H1 (cell line): ENCODE results near the gene WNT5A. TPM values are rescaled to one million over a fixed set of nuclear protein-coding genes. Genes with fewer than 3 reads are reported as not detected.

Experiments
- CTCF ChIA-PET: fragments of 300-600 bp; sonication (Branson Sonifier 250); formaldehyde crosslinking; loops from one replicate; lab custom pipeline; 2021; ENCODE audit not compliant: partially characterized antibody; lab: Charles Lee
- POLR2A ChIA-PET: fragments of 300-600 bp; sonication (Branson Sonifier 250); formaldehyde crosslinking; loops from one replicate; lab custom pipeline; 2021; ENCODE audit warnings: inconsistent platforms; ENCODE audit not compliant: partially characterized antibody; lab: Charles Lee
- DNase-seq, 2 experiments: peaks; one replicate each; pipeline versions ENCODE4 v3.0.0 to v3.0.0-alpha.2; 2010 to 2022; ENCODE audit warnings: low spot score in 2 of 2, low read depth in 1 of 2, mixed read lengths in 1 of 2
- FAIRE-seq: peaks from 2 replicates; lab custom pipeline; 2011; peaks lifted over from hg19 to GRCh38; lab: Jason Lieb, UNC
- H2AFZ ChIP-seq: 2 replicates; pipeline ENCODE4 v1.8.1; 2012; ENCODE audit warnings: low read length, inconsistent platforms
- H2AK5ac ChIP-seq: 2 replicates; pipeline ENCODE4 v1.6.1; 2013; ENCODE audit warnings: low read depth, low read length
- H2BK120ac ChIP-seq: replicated peaks from 2 replicates; pipeline ENCODE3; 2013; ENCODE audit warnings: low read depth, low read length, inconsistent platforms
- H2BK12ac ChIP-seq: 2 replicates; pipeline ENCODE4 v1.6.1; 2013; ENCODE audit warnings: low read depth, low read length
- H2BK15ac ChIP-seq: 2 replicates; pipeline ENCODE4 v1.6.1; 2013; ENCODE audit warnings: low read length
- H2BK20ac ChIP-seq: 2 replicates; pipeline ENCODE4 v1.6.1; 2013; ENCODE audit warnings: low read length
- H2BK5ac ChIP-seq: 2 replicates; pipeline ENCODE4 v1.6.1; 2013; ENCODE audit warnings: low read depth, low read length
- H3K14ac ChIP-seq: 2 replicates; pipeline ENCODE4 v1.6.1; 2013; ENCODE audit warnings: inconsistent platforms; ENCODE audit not compliant: insufficient read length
- H3K18ac ChIP-seq: 2 replicates; pipeline ENCODE4 v1.6.1; 2013; ENCODE audit warnings: low read length; ENCODE audit errors: extremely low read depth
- H3K23ac ChIP-seq: 2 replicates; pipeline ENCODE4 v1.6.1; 2013; ENCODE audit warnings: inconsistent platforms; ENCODE audit not compliant: insufficient read length
- H3K23me2 ChIP-seq: 2 replicates; pipeline ENCODE4 v1.6.1; 2013; ENCODE audit warnings: low read depth, low read length
- H3K27ac ChIP-seq: 2 replicates; pipeline ENCODE4 v1.6.1; 2011; ENCODE audit warnings: low read depth, low read length, inconsistent platforms
- H3K27me3 ChIP-seq, 4 experiments: replicated peaks in 1 of 4; 1 replicate in 1 of 4; 2 replicates in 3 of 4; pipeline versions ENCODE4 v1.6.1 to v1.8.1; 2011 to 2013; ENCODE audit warnings: low read length in 3 of 4, mild to moderate bottlenecking in 3 of 4, inconsistent platforms in 2 of 4, mixed read lengths in 2 of 4, moderate library complexity in 1 of 4; ENCODE audit not compliant: control insufficient read depth in 3 of 4, insufficient read depth in 3 of 4; ENCODE audit errors: extremely low read depth in 1 of 4
- H3K36me3 ChIP-seq, 4 experiments: 2 replicates each; pipeline versions ENCODE4 v1.6.1 to v1.8.1; 2011 to 2013; ENCODE audit warnings: mild to moderate bottlenecking in 4 of 4, low read length in 3 of 4, moderate library complexity in 2 of 4, control low read depth in 1 of 4, inconsistent platforms in 1 of 4; ENCODE audit not compliant: insufficient read depth in 4 of 4, control insufficient read depth in 2 of 4
- H3K4ac ChIP-seq: replicated peaks from 2 replicates; pipeline ENCODE3; 2013; ENCODE audit warnings: low read length, low read depth, mixed read lengths, inconsistent platforms; ENCODE audit not compliant: insufficient read length
- H3K4me1 ChIP-seq, 4 experiments: replicated peaks in 1 of 4; 1 replicate in 1 of 4; 2 replicates in 3 of 4; pipeline versions ENCODE4 v1.6.1 to v1.8.1; 2011 to 2013; ENCODE audit warnings: low read length in 3 of 4, inconsistent platforms in 2 of 4, mixed read lengths in 1 of 4; ENCODE audit not compliant: insufficient read depth in 4 of 4, control insufficient read depth in 3 of 4
- H3K4me2 ChIP-seq, 2 experiments: 2 replicates each; pipeline versions ENCODE4 v1.6.1 to v1.8.1; 2011 to 2013; ENCODE audit warnings: low read depth in 2 of 2, low read length in 2 of 2, control low read depth in 1 of 2, inconsistent platforms in 1 of 2, mild to moderate bottlenecking in 1 of 2; ENCODE audit not compliant: insufficient read depth in 1 of 2
- H3K4me3 ChIP-seq, 4 experiments: fragments of 200-600, 300-600 bp in 1 of 4; sonication (generic), shearing (Covaris generic), sonication (Bioruptor Twin) in 1 of 4; 2 replicates each; pipeline versions ENCODE4 v1.5.1 to v1.8.1; 2011 to 2016; ENCODE audit warnings: low read length in 4 of 4, low read depth in 3 of 4, control low read depth in 2 of 4, inconsistent platforms in 2 of 4, mild to moderate bottlenecking in 2 of 4, mixed read lengths in 1 of 4, moderate library complexity in 1 of 4; ENCODE audit not compliant: insufficient read depth in 2 of 4; ENCODE audit errors: extremely low read depth in 1 of 4
- H3K56ac ChIP-seq: replicated peaks from 2 replicates; pipeline ENCODE3; 2013; ENCODE audit warnings: low read depth, mild to moderate bottlenecking, mixed read lengths, low read length, inconsistent platforms; ENCODE audit not compliant: insufficient read length
- H3K79me1 ChIP-seq: 2 replicates; pipeline ENCODE4 v1.6.1; 2013; ENCODE audit warnings: low read depth, low read length, control low read depth
- H3K79me2 ChIP-seq, 2 experiments: 2 replicates each; pipeline versions ENCODE4 v1.6.1 to v1.8.1; 2012 to 2013; ENCODE audit warnings: low read length in 2 of 2, mild to moderate bottlenecking in 2 of 2, inconsistent platforms in 1 of 2; ENCODE audit not compliant: insufficient read depth in 2 of 2, control insufficient read depth in 1 of 2
- H3K9ac ChIP-seq, 4 experiments: replicated peaks in 1 of 4; 1 replicate in 1 of 4; 2 replicates in 3 of 4; pipeline versions ENCODE4 v1.6.1 to v1.8.1; 2011 to 2013; ENCODE audit warnings: low read depth in 3 of 4, low read length in 3 of 4, control low read depth in 2 of 4, mild to moderate bottlenecking in 2 of 4, moderate library complexity in 2 of 4, inconsistent platforms in 1 of 4; ENCODE audit errors: extremely low read depth in 1 of 4
- H3K9me3 ChIP-seq, 2 experiments: 2 replicates each; pipeline versions ENCODE4 v1.6.1 to v1.8.1; 2012 to 2013; ENCODE audit warnings: mild to moderate bottlenecking in 2 of 2, moderate library complexity in 2 of 2, control low read depth in 1 of 2, inconsistent platforms in 1 of 2, low read depth in 1 of 2, low read length in 1 of 2, mixed read lengths in 1 of 2; ENCODE audit not compliant: insufficient read depth in 2 of 2
- H4K20me1 ChIP-seq, 2 experiments: replicated peaks in 1 of 2; 2 replicates each; pipeline versions ENCODE3 to v1.8.1; 2011 to 2013; ENCODE audit warnings: inconsistent platforms in 2 of 2, low read length in 2 of 2, mild to moderate bottlenecking in 1 of 2; ENCODE audit not compliant: insufficient read depth in 2 of 2, control insufficient read depth in 1 of 2
- H4K5ac ChIP-seq: 2 replicates; pipeline ENCODE4 v1.6.1; 2013; ENCODE audit warnings: low read length, low read depth, mixed read lengths, inconsistent platforms; ENCODE audit not compliant: insufficient read length
- H4K8ac ChIP-seq: 2 replicates; pipeline ENCODE4 v1.8.0; 2013; ENCODE audit warnings: mild to moderate bottlenecking, moderate library complexity, low read length, inconsistent platforms; ENCODE audit not compliant: insufficient read depth; ENCODE audit errors: extremely low read depth
- H4K91ac ChIP-seq: replicated peaks from 2 replicates; pipeline ENCODE3; 2013; ENCODE audit warnings: low read length, mixed read lengths, inconsistent platforms; ENCODE audit not compliant: insufficient read length
- BCL11A ChIP-seq, 2 experiments: IDR thresholded peaks; one replicate each; pipeline ENCODE4 v1.6.1; 2011; ENCODE audit warnings: low read depth in 2 of 2, low read length in 2 of 2, mild to moderate bottlenecking in 2 of 2
- CHD2 ChIP-seq: IDR thresholded peaks from 2 replicates; pipeline ENCODE4 v1.6.1; 2012; ENCODE audit warnings: low read length, improper control_type of control experiment
- EGR1 ChIP-seq: IDR thresholded peaks from 2 replicates; pipeline ENCODE4 v1.6.1; 2011; ENCODE audit warnings: low read depth, low read length, borderline replicate concordance
- KDM1A ChIP-seq: fragments of 200-600, 300-600 bp; sonication (generic); IDR thresholded peaks from 2 replicates; pipeline ENCODE4 v1.7.1; 2016; ENCODE audit warnings: mild to moderate bottlenecking, low read length, borderline replicate concordance
- KDM5A ChIP-seq: fragments of 200-600 bp; IDR thresholded peaks from 2 replicates; pipeline ENCODE4 v1.7.1; 2012; ENCODE audit warnings: mild to moderate bottlenecking, low read length, inconsistent platforms, mixed read lengths
- RNF2 ChIP-seq: fragments of 200-900, 300-1000 bp; sonication (generic); IDR thresholded peaks from 2 replicates; pipeline ENCODE4 v1.7.1; 2016; ENCODE audit warnings: borderline replicate concordance, low read depth, mild to moderate bottlenecking, antibody characterized with exemption, low read length; ENCODE audit not compliant: poor library complexity, severe bottlenecking; ENCODE audit errors: missing control alignments
- SIRT6 ChIP-seq: IDR thresholded peaks from one replicate; pipeline ENCODE4 v1.7.1; 2012; ENCODE audit warnings: low read length, inconsistent platforms
- SIX5 ChIP-seq: IDR thresholded peaks from 2 replicates; pipeline ENCODE4 v1.6.1; 2011; ENCODE audit warnings: mild to moderate bottlenecking, low read depth, low read length
- SRF ChIP-seq: IDR thresholded peaks from 2 replicates; pipeline ENCODE4 v1.6.1; 2011; ENCODE audit warnings: mild to moderate bottlenecking, low read depth, low read length, moderate library complexity
- SUZ12 ChIP-seq: fragments of 200-600 bp; sonication (generic); IDR thresholded peaks from 2 replicates; pipeline ENCODE4 v1.6.1; 2012; ENCODE audit warnings: mild to moderate bottlenecking, inconsistent platforms, low read length, moderate library complexity, mixed read lengths
- USF2 ChIP-seq: IDR thresholded peaks from 2 replicates; pipeline ENCODE4 v1.6.1; 2011; ENCODE audit warnings: low read length, improper control_type of control experiment
- WGBS, 2 experiments: shearing (Covaris generic) in 1 of 2; methylation state at CpG; one replicate each; pipeline versions ENCODE4 v1.1.6 to v1.1.7; 2013 to 2015; ENCODE audit warnings: low lambda C conversion rate in 2 of 2, mixed read lengths in 2 of 2, inconsistent platforms in 1 of 2, low coverage in 1 of 2, missing lambda C conversion rate in 1 of 2; ENCODE audit not compliant: insufficient replicate concordance in 2 of 2, insufficient coverage in 1 of 2, insufficient read length in 1 of 2; ENCODE audit errors: extremely low coverage in 1 of 2, missing lambda C conversion rate in 1 of 2; 5-methylcytosine and 5-hydroxymethylcytosine counted together
- polyA plus RNA-seq, 7 experiments: library from polyadenylated mRNA; depleted of rRNA in 3 of 7; stranded (reverse) in 5 of 7; unstranded in 2 of 7; fragments of >200 nt in 5 of 7; fragments of 200-250 nt in 2 of 7; gene quantifications; 1 replicate in 5 of 7; 2 replicates in 1 of 7; 4 replicates in 1 of 7; pipeline versions ENCODE4 v1.2.1 to v1.2.3, GENCODE V29; 2011 to 2013; ENCODE audit warnings: missing spikeins in 2 of 7, mixed read lengths in 2 of 7
- total RNA-seq: library from RNA; stranded (reverse); fragmentation: NEBNext Ultra II Directional; extraction: Animal tissue kit (Norgen Biotek cat#: 25700); gene quantifications from 2 replicates; pipeline ENCODE4 v1.2.1, GENCODE V29; 2021

Gene WNT5A
- total and polyA plus RNA-seq, 2 of the 8 experiments (the other 6 are each of a cell fraction or from before 2014, with no cell fraction given) = 3.9 to 5.6 TPM

GRCh38 chr3:55480911-55481743 is 6.0 kb downstream of the WNT5A start:
- no peak overlapping the region for H3K14ac ChIP-seq
- H3K23me2 ChIP-seq = peaks cover 33% of the 10 kb centered on the region
- peaks cover 5 to 12% of the 10 kb centered on the region in 2 experiments for H4K20me1 ChIP-seq
- no peak overlapping the region for H3K4ac ChIP-seq
- no peaks in the 10 kb centered on the region for H3K79me2 ChIP-seq
- H2AFZ ChIP-seq = no peak overlapping the region; the same call in 1 of the 2 replicates
- no peak overlapping the region for H2BK12ac ChIP-seq
- H3K36me3 ChIP-seq = 0 out of 8 replicates have a peak, but pooled peaks cover 0 to 2% (median 0%) of the 10 kb centered on the region in 4 experiments
- POLR2A ChIA-PET = no interaction called here
- peak overlapping the region; percentile 71; the same call in 1 of the 2 replicates for H3K18ac ChIP-seq
- no peak overlapping the region for H4K5ac ChIP-seq
- H3K79me1 ChIP-seq = no peaks in the 10 kb centered on the region
- peaks cover 0 to 20% (median 9%) of the 10 kb centered on the region in 4 experiments; a peak in 6 of 7 replicates for H3K4me1 ChIP-seq
- H3K56ac ChIP-seq = no peak overlapping the region
- no peak overlapping the region for H2BK120ac ChIP-seq
- peak in 1 of 2 experiments; percentile 62 for DNase-seq
- H2BK5ac ChIP-seq = 0 out of 2 replicates have a peak overlapping the region, but pooled peaks have one; percentile 24
- peaks cover 30 to 71% (median 57%) of the 10 kb centered on the region in 4 experiments for H3K27me3 ChIP-seq
- H3K27ac ChIP-seq = no peak overlapping the region
- no peak overlapping the region for H4K91ac ChIP-seq
- CTCF ChIA-PET = no interaction called here
- peak overlapping the region; percentile 51 to 90 (median 58) for H3K4me3 ChIP-seq
- no peak overlapping the region for H2BK15ac ChIP-seq
- no peak overlapping the region for H2AK5ac ChIP-seq
- H3K23ac ChIP-seq = no peak overlapping the region
- H3K9me3 ChIP-seq = no peaks in the 10 kb centered on the region
- H3K4me2 ChIP-seq = peak overlapping the region; percentile 99
- no peak overlapping the region for H4K8ac ChIP-seq
- H3K9ac ChIP-seq = no peak overlapping the region
- no peak for FAIRE-seq
- WGBS, 2 experiments = 4% methylated on average over 24 of the region's 42 CpGs; no CpG with 5 or more reads in 1 of the 2 experiments
- no peak overlapping the region for H2BK20ac ChIP-seq
- TF ChIP-seq SIRT6 = no peak
- peak; percentile 16; the same call in 1 of the 2 replicates for TF ChIP-seq EGR1
- TF ChIP-seq CHD2 = no peak
- no peak for TF ChIP-seq USF2
- peak; percentile 60; the same call in 1 of the 2 replicates for TF ChIP-seq SUZ12
- no peak for TF ChIP-seq SRF
- TF ChIP-seq BCL11A (IDR thresholded peaks at IDR 0.05; ENCODE audit: low read depth in 2 of 2, low read length in 2 of 2) = no peak
- no peak for TF ChIP-seq SIX5
- TF ChIP-seq RNF2 = peak; percentile 69
- TF ChIP-seq KDM5A = no peak
- no peak for TF ChIP-seq KDM1A
